Activated CD4-positive, alpha-beta T cell treated with anti-CD3 and anti-CD28 coated beads, Interleukin-2, amount 10 ng/mL, durations not matched to agents 24 days and 14 days (primary cell): Measurements from ENCODE around the gene UCHL1. TPM values are rescaled to one million over a fixed set of nuclear protein-coding genes. Genes with fewer than 3 reads are reported as not detected.
A peak's percentile ranks its signal among the peaks of the same experiment; 100 is the strongest.
"Not testable (repeated sequence)": the region's sequence is repeated elsewhere in the genome, so short reads cannot be mapped to it uniquely, and the experiment has no call there.

Source experiments
- DNase-seq: peaks from one replicate; pipeline ENCODE4 v3.0.0; 2022
- H3K27ac Mint-ChIP-seq: one replicate; pipeline ENCODE4 v1.8.0; 2022; ENCODE audit warnings: mild to moderate bottlenecking, mixed read lengths
- H3K27me3 Mint-ChIP-seq: one replicate; pipeline ENCODE4 v1.8.0; 2022; ENCODE audit warnings: mixed read lengths
- H3K36me3 Mint-ChIP-seq: one replicate; pipeline ENCODE4 v1.8.0; 2022; ENCODE audit warnings: low read depth, mild to moderate bottlenecking, mixed read lengths
- H3K4me1 Mint-ChIP-seq: one replicate; pipeline ENCODE4 v1.8.0; 2021; ENCODE audit warnings: mixed read lengths
- H3K4me3 Mint-ChIP-seq: one replicate; pipeline ENCODE4 v1.8.0; 2022; ENCODE audit warnings: mild to moderate bottlenecking, moderate library complexity, mixed read lengths
- H3K9me3 Mint-ChIP-seq: one replicate; pipeline ENCODE4 v1.8.0; 2021; ENCODE audit warnings: mixed read lengths
- intact Hi-C: fragments of 100-400 bp; cut with micrococcal nuclease; formaldehyde crosslinking; loops from one replicate; pipeline ENCODE4 v1.15.1; 2023
- total RNA-seq: library from RNA; stranded (reverse); gene quantifications from 2 replicates; pipeline ENCODE4 v1.2.3, GENCODE V29; 2022

UCHL1 gene
- total RNA-seq, 1 donor from 2014 or later: 0.35 TPM

DNA sequence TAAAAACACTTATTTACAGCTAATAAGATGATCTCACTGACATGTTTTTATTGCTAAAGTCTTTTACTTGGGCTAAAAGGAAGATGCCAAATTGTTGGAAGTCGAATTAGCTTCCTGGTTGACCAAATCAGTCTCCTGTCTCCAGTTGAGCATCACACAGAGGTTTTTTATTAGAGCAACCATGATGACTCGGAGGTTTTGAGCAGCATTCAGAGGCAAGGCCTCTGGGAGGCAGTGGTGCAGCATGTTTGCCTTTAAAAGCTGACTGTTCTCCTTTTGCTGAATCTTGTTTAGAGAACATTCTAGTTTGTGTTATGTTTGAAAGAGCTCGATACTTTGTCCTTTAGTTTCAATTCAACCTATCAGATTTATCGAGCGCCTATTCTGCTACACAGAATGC, 2.1 kb downstream of the UCHL1 start:
- H3K27me3 Mint-ChIP-seq: peaks cover 49% of the 10 kb centered on the region
- intact Hi-C loops: loop anchor here (5.0 kb wide), 1 partner anchor 41 kb away; no protein-coding TSS in a partner anchor

DNA sequence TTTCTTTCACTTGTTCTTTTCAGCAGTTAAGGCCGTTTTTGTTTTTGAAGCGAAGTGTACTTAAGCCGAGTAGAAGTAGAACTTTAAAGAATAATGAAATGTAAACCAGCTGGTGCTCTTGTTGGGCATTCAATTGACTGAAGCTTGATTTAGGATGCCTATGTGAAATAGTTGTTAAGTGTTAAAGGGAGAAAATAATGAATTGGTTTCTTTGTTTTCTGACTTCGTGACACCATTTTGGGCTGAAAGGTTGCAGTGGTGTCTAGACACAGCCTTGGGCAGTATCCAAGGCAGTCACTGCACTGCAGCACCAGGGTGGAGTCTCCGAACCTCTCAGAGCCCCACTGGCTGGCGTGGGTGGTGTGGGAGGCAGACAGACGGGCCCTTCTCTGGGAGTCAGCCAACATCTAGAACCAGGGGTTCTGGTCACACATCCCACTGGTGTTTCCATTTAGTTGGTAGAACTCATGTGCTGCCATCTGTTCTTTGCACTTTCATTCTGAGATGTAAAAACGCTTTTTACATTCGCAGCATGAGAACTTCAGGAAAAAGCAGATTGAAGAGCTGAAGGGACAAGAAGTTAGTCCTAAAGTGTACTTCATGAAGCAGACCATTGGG, 3.5 kb downstream of the UCHL1 start:
- Mint-ChIP-seq H3K9me3 (no peaks in the 10 kb centered on the region), H3K27ac (no peak overlapping the region), H3K36me3 (no peaks in the 10 kb centered on the region), H3K4me1 (no peaks in the 10 kb centered on the region), H3K4me3 (no peak overlapping the region), H3K27me3 (peaks cover 44% of the 10 kb centered on the region)
- no peak for DNase-seq
- intact Hi-C loops: no loop called here

More for the DNA sequence above, 2.1 kb downstream of the UCHL1 start:
- Mint-ChIP-seq H3K27ac (no peak overlapping the region), H3K4me3 (no peak overlapping the region), H3K9me3 (no peaks in the 10 kb centered on the region), H3K4me1 (no peaks in the 10 kb centered on the region), H3K36me3 (no peaks in the 10 kb centered on the region)
- no peak for DNase-seq

DNA sequence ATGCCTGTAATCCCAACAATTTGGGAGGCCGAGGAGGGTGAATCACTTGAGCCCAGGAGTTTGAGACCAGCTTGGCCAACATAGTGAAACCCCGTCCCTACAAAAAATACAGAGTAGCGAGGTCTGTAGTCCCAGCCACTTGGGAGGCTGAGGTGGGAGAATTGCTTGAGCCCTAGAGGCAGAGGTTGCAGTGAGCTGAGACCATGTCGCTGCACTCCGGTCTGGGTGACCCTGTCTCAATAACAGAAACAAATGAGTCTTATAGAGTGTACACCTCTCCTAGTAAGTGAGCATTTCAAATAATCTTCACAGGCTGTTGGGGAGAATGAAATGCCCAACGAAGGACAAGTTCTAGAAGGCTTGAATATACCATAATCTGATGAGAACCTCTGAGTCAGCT, 5.5 kb downstream of the UCHL1 start:
- intact Hi-C loops: no loop called here

DNA sequence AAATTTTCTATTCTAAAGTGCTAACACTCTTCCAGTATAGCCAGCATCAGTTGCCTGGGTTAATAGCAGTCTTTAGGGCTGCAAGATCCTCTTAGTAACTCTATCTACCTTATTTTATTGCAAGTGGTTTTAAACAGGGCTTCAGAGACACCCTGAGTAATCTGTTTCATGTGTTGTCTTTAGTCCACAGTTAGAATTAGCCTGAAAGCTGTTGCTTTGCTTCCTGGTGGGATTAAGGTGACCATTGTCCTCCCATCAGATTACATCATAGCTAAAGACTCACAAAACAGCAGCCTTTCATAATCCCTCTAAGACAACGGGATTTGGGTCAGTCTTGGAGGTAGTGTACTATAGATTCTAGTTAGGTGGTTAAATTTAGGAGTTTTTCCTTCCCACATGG, 7.5 kb downstream of the UCHL1 start:
- DNase-seq: no peak
- intact Hi-C loops: no loop called here
- Mint-ChIP-seq H3K27me3 (peaks cover 14% of the 10 kb centered on the region), H3K27ac (no peak overlapping the region), H3K9me3 (no peaks in the 10 kb centered on the region), H3K4me3 (no peak overlapping the region), H3K4me1 (no peaks in the 10 kb centered on the region), H3K36me3 (no peaks in the 10 kb centered on the region)

More for the DNA sequence above, 5.5 kb downstream of the UCHL1 start:
- Mint-ChIP-seq H3K27ac (no peak overlapping the region), H3K4me3 (no peak overlapping the region), H3K4me1 (no peaks in the 10 kb centered on the region), H3K27me3 (peaks cover 28% of the 10 kb centered on the region), H3K36me3 (no peaks in the 10 kb centered on the region), H3K9me3 (no peaks in the 10 kb centered on the region)
- no peak for DNase-seq

DNA sequence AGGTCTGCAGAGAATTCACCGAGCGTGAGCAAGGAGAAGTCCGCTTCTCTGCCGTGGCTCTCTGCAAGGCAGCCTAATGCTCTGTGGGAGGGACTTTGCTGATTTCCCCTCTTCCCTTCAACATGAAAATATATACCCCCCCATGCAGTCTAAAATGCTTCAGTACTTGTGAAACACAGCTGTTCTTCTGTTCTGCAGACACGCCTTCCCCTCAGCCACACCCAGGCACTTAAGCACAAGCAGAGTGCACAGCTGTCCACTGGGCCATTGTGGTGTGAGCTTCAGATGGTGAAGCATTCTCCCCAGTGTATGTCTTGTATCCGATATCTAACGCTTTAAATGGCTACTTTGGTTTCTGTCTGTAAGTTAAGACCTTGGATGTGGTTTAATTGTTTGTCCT, 11.3 kb downstream of the UCHL1 start:
- H3K4me1 Mint-ChIP-seq: no peaks in the 10 kb centered on the region
- H3K4me3 Mint-ChIP-seq: no peak overlapping the region
- peaks cover 6% of the 10 kb centered on the region for H3K27me3 Mint-ChIP-seq
- intact Hi-C loops: no loop called here
- H3K9me3 Mint-ChIP-seq: no peaks in the 10 kb centered on the region
- no peaks in the 10 kb centered on the region for H3K36me3 Mint-ChIP-seq
- H3K27ac Mint-ChIP-seq: no peak overlapping the region
- no peak for DNase-seq

DNA sequence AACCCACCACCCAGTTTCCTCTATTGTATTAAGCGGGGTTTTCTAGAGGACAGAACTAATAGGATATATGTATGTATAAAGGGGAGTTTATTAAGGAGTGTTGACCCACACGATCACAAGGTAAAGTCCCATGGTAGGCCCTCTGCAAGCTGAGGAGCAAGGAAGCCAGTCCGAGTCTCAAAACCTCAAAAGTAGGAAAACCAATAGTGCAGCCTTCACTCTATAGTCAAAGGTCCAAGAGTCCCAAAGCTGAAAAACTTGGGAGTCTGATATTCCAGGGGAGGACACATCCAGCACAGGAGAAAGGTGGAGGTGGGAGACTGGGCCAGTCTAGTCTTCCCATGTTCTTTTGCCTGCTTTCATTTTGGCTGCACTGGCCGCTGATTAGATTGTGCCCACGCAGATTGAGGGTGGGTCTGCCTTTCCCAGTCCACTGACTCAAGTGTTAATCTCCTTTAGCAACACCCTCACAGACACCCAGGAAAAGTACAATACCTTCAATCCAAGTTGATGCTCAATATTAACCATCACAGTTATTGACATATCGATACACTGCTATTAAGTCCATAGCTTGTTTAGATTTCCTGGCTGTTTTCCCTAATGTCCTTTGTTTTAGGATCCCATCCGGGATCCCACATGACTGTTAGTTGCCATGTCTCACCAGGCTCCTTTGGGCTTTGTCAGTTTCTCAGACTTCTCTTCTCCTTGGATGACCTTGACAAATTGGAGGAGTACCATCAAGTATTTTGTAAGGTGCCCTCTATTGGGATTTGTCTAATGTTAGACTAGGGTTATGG, 12.2 kb downstream of the UCHL1 start:
- Mint-ChIP-seq H3K36me3 (no peaks in the 10 kb centered on the region), H3K27ac (no peak overlapping the region), H3K27me3 (peaks cover 2% of the 10 kb centered on the region), H3K4me1 (no peaks in the 10 kb centered on the region), H3K9me3 (no peaks in the 10 kb centered on the region), H3K4me3 (no peak overlapping the region)
- DNase-seq: no peak
- intact Hi-C loops: no loop called here

DNA sequence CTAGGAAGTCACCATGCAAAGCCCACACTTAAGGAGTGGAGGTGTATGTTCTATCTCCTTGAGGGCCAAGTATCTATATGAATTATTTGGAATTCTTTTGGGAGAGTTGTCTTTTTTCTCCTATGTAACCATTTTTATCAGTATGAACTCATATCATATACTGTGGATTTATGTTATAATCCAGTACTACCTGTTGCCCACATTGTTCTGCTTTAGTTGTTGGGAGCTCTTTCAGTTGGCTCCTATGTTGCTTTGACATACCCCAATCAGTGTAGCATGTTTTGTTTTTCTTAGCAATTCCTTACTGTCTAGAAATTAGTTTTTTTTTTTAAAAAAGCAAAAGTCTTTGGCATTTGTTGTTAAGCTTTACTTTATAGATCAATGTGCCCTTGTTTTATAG, 13.0 kb downstream of the UCHL1 start:
- H3K4me3 Mint-ChIP-seq: no peak overlapping the region
- intact Hi-C loops: no loop called here
- H3K27ac Mint-ChIP-seq: no peak overlapping the region
- no peaks in the 10 kb centered on the region for H3K27me3 Mint-ChIP-seq
- no peak for DNase-seq
- no peaks in the 10 kb centered on the region for H3K36me3 Mint-ChIP-seq
- H3K9me3 Mint-ChIP-seq: no peaks in the 10 kb centered on the region
- no peaks in the 10 kb centered on the region for H3K4me1 Mint-ChIP-seq

DNA sequence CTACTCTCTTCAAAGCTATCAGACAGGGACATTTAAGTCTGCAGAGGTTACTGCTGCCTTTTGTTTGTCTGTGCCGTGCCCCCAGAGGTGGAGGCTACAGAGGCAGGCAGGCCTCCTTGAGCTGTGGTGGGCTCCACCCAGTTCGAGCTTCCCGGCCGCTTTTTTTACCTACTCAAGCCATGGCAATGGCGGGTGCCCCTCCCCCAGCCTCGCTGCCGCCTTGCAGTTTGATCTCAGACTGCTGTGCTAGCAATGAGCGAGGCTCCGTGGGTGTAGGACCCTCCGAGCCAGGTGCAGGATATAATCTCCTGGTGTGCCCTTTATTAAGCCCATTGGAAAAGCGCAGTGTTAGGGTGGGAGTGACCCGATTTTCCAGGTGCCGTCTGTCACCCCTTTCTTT, 19.2 kb downstream of the UCHL1 start:
- H3K27ac Mint-ChIP-seq: not testable (repeated sequence)

DNA sequence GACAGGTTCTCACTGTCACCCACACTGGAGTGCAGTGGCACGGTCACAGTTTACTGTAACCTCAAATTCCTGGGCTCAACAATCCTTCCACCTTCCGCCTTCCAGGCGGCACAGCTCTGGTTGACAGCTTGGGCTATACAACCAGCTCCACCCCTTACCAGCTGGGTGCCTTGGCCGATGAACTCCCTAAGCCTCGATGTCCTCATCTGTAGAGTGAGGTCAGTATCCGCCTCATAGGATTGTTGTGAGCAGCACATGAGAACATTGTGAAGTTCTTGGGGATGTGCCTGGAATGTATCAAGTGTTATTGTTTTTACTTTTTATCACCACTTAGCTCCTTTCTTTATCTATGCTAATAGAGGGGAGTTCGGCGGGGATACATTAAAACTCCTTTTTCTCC, 23.3 kb downstream of the UCHL1 start:
- H3K36me3 Mint-ChIP-seq: no peaks in the 10 kb centered on the region
- DNase-seq: no peak
- H3K9me3 Mint-ChIP-seq: no peaks in the 10 kb centered on the region
- H3K27me3 Mint-ChIP-seq: no peaks in the 10 kb centered on the region
- H3K4me3 Mint-ChIP-seq: no peak overlapping the region
- intact Hi-C loops: no loop called here
- H3K4me1 Mint-ChIP-seq: no peaks in the 10 kb centered on the region
- H3K27ac Mint-ChIP-seq: no peak overlapping the region

More for the DNA sequence above, 19.2 kb downstream of the UCHL1 start:
- H3K27me3 Mint-ChIP-seq, DNase-seq, H3K36me3 Mint-ChIP-seq, H3K4me3 Mint-ChIP-seq, H3K4me1 Mint-ChIP-seq, intact Hi-C loops, H3K9me3 Mint-ChIP-seq: not testable (repeated sequence)

DNA sequence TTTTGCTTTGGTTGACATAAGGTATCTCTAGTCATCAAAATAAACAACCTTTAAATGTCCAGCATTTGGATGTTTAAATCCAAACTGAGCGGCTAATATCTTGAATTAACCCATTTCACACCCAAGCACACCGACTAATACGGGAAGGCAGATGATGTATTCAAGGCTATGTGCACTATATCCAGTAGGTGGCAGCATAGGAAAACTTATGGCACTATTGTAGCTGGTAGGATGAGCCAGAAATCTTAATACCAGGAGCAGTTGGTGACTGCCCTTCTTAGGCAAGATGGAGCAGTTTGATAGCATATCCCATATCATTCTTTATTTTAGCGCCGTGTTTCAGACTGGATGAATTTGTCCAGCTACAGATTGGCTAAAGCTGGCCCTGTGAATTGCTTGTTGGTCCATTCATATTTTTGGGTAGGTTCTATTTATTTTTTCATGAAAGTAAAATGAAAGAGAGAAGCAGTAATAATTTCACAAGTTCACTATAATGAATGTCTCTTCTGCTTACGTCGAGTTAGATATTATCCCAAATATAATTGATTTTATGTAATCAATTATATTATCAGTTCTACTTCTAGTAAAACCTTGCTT, 24.4 kb downstream of the UCHL1 start:
- Mint-ChIP-seq H3K9me3 (no peaks in the 10 kb centered on the region), H3K36me3 (no peaks in the 10 kb centered on the region), H3K4me3 (no peak overlapping the region), H3K4me1 (no peaks in the 10 kb centered on the region), H3K27me3 (no peaks in the 10 kb centered on the region), H3K27ac (no peak overlapping the region)
- intact Hi-C loops: loop anchor here (1.0 kb wide), 2 partner anchors 601 to 607 kb away; no protein-coding TSS in a partner anchor
- peak; percentile 81 for DNase-seq

DNA sequence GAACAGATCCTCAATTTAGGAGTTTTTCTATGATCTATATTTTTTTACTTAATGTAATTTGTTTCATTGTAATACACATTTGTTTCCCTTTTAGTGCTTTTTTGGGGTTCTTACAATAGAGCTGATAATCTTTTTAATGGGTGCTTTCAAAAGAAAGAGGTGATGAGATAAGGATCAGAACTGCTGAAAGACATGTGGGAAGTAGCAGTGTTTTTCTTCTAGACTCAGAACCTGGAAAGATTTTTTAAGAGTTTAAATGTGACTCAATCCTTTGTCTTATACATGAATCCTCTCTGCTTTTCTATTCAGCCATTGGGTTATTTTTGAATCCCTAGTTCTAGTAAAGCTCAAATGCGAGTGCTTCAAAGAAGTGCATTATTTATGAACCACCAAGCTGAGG, 25.6 kb downstream of the UCHL1 start:
- Mint-ChIP-seq H3K9me3 (no peaks in the 10 kb centered on the region), H3K4me1 (no peaks in the 10 kb centered on the region), H3K27ac (no peak overlapping the region), H3K4me3 (no peak overlapping the region), H3K27me3 (no peaks in the 10 kb centered on the region), H3K36me3 (no peaks in the 10 kb centered on the region)
- no peak for DNase-seq
- intact Hi-C loops: no loop called here

DNA sequence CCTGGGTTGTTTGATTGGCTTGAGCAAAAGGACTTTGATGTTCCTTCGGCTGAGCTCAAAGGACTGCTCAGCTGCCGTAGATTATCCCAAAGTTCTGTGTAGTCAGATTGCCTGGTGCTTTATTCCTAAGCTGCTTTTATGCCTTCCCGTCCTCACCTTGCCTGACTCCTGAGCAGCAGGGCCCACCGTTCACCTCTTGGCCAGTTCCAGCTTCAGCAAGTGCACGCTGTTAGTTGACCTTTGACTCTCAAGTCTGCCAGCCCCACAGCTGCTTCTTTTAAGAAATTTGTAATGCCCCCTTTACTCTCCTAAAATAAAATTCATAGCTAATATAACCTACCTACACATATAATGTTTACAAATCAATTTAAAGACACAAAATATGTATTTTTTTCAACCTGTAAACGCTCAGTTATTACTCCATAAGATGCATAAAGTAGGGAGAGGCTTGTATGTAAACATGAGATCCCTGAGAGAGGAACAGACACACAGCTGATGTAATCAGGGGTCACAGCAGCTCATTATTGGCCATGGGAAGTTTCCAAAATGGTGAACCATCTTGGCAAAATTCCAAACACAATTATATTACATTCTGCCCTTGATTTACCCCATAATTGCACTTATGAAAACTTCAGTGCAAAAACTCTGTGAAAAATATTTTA, 28.6 kb downstream of the UCHL1 start:
- no peaks in the 10 kb centered on the region for H3K36me3 Mint-ChIP-seq
- DNase-seq: no peak
- H3K27ac Mint-ChIP-seq: no peak overlapping the region
- no peaks in the 10 kb centered on the region for H3K4me1 Mint-ChIP-seq
- H3K9me3 Mint-ChIP-seq: no peaks in the 10 kb centered on the region
- H3K27me3 Mint-ChIP-seq: no peaks in the 10 kb centered on the region
- no peak overlapping the region for H3K4me3 Mint-ChIP-seq
- intact Hi-C loops: no loop called here

DNA sequence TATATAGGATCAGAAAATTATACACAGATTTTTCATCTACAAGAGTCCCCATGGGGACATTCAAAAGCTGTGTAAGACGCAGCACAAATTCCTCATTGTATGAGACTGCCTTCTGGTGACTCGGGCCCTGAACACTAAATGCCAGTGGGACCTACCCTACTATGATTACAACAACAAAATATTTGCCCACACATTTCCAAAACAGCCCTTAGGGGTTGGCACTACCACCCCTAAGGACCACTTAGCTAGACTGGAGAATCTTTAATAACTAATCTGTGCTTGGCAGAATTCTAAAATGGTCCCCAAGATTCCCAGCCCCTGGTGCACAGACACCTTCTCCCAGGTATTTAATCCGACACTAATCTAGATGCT, 29.1 kb downstream of the UCHL1 start:
- Mint-ChIP-seq H3K9me3 (no peaks in the 10 kb centered on the region), H3K36me3 (no peaks in the 10 kb centered on the region), H3K27ac (no peak overlapping the region), H3K4me1 (no peaks in the 10 kb centered on the region), H3K4me3 (no peak overlapping the region), H3K27me3 (no peaks in the 10 kb centered on the region)
- DNase-seq: no peak
- intact Hi-C loops: no loop called here

DNA sequence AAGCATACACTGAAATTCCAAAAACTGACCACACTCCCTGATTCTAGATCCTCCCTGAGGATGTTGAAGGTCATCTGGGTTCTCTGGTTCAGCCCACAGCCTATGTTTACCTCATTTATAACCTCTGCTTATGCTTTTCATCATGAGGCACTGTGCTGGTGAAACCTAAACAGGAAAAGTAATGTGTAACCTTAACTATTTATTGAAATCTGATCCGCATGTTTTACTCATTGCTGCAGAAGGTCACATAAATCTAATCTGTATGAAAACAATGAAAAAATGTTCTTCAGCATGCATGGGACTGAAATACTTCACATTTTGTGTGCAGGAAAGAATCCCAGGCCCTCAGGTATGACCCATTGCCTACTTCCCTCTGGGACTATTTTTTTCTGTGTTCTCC, 30.3 kb downstream of the UCHL1 start:
- intact Hi-C loops: no loop called here
- H3K36me3 Mint-ChIP-seq: no peaks in the 10 kb centered on the region
- H3K4me1 Mint-ChIP-seq: no peaks in the 10 kb centered on the region
- no peaks in the 10 kb centered on the region for H3K27me3 Mint-ChIP-seq
- no peak overlapping the region for H3K4me3 Mint-ChIP-seq
- H3K9me3 Mint-ChIP-seq: no peaks in the 10 kb centered on the region
- DNase-seq: no peak
- H3K27ac Mint-ChIP-seq: no peak overlapping the region
